HG02852 (cell line): Measurements from ENCODE around the gene CPLX1.
"Not testable (repeated sequence)": the region's sequence is repeated elsewhere in the genome, so short reads cannot be mapped to it uniquely, and the experiment has no call there.

Source experiments
- ATAC-seq: cut with Tn5 transposase; IDR thresholded peaks from one replicate; pipeline ENCODE4 v1.9.1; 2021; ENCODE audit warnings: mild to moderate bottlenecking, moderate library complexity; ENCODE audit not compliant: unreplicated experiment

Gene CPLX1

DNA sequence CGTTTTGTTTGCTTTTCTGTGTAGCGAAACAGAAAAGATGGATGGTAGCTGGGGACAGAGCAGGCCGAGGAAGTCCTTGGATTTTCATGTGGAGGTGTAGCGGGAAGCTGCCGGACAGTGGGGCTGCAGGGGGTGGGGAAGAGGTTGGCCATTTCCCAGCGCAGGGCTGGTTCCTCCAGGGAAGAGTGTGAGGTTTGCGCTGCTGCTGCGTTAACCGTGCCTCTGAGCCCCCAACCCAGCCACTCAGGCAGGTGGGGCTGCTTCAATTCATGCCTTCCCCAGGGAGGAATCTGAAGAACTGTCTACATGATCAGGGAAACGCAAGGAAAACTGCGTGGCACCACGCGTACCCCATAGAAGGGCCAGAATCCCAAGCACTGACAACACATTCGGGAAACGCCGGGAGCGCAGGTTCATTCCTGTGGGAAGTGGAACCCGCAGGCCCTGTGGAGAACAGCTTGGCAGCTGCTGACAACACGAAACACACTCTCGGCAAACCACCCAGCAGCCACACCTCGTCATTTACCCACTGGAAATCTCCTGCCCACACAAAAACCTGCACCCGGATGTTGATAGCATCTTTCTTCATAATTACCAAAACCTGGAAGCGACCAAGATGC lies 62.6 kb downstream of the CPLX1 start:
- ATAC-seq, result no peak

DNA sequence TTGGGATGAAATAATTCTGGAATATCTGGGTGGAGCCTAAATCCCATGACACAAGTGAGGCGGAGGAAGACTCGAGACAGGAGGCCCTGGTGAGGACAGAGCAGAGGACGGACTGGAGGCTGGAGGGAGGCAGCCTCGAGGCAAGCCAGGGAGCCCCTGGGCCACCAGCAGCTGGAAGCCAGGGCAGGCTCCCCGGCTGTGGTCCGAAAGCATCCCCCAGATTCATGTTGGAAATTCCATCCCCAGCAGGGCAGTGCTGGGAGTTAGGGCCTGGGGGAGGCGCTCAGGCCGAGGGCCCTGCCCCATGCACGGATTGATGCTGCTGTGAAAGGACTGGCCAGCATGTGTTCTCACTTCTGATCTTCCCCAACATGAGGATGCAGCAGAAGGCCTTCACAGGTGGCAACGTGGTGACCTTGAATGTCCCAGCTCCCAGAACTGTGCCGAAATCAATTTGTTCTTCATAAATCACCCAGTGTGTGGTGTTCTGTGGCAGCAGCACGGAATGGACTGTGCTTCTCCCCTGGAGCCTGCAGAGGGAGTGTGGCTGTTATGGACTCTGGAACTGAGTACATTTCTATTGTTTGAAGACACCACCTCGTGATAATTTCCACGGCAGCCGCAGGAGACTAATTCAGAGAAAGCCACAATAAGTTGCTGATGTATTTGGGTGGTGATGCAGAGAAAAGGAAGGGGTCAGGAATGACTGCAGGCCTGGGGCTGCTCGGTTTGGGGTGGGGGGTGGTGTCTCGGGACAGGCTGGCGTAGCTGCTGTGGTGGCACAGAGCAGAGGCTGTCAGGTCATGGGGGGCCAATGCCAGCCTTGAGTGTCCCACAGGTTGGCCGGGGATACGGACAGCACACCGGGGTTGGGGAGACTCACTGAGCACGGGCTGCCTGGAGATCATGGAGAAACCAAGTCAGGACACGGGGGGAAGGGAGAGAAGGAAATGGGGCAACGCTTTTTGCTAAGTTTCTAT lies 63.4 kb downstream of the CPLX1 start:
- ATAC-seq, result no peak

DNA sequence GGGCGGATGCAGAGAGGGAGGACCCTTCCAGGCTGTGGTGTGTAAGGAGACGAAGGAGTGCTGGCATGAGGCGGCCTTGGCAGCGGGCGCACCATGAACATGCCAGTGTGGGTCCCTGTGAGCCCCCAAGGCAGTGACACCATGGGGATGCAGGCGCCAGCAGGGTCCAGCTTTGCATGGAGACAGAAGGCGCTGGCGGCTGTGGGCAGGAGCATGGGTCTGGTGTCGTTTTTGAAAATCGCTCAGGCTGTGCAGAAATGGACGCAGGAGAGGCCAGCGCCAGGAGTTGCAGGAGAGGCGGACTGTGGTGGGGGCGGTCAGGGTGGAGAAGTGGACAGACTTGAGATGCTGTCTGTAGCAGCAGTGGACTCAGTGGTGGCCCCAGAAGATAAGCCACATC lies 64.2 kb downstream of the CPLX1 start:
- no peak for ATAC-seq

DNA sequence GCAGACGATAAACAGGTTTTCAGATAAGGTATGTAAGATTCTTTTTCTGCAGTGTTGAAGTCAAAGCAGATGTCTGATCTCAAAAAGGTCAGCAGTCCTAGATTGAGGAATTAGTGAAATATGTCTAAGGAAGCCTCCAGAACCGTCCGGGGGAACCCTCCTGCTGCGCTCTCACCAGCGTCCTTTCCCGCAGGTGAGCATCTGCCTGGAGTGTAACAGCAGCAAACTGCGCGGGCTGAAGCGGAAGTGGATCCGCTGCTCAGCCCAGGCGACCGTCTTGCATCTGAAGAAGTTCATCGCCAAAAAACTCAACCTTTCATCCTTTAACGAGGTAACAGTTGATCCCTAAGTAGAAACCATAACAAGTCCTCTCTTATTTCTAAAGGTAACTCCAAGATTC lies 64.8 kb downstream of the CPLX1 start:
- ATAC-seq, result no peak

DNA sequence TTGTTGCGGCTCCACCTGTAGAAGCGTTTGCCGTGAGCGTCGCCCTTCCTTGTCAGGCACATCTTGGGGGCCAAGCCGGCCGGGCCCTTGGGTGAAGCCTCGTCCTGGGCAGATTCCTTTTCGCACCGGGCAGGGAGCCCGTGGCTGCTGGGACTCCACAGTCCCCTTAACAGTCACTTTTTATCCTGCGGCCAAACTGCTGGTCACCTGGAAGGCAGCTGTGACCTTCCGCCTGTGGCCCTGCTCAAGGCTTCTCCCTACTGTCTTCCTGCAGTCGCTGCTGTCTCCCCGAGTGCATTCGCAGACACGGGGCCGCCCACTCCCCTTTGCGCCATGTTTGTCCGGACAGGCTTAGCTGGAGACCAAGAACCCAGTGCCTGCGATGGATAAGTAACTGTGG lies 65.3 kb downstream of the CPLX1 start:
- ATAC-seq, result no peak

DNA sequence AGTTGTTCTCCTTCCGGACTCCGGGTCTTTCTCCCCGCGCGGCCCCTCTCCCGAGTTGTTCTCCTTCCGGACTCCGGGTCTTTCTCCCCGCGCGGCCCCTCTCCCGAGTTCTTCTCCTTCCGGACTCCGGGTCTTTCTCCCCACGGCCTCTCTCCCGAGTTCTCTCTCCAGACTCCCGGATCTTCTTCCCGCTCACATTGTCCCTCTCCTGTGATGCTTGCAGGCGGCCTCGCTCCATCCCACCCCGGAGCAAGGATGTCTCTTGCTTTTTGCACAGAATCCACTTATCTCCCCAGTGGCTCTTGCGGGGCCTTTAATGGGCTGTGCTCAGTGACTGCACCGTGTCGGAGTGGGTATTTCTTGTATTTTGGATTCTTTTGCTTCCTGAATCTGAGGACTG lies 66.1 kb downstream of the CPLX1 start:
- ATAC-seq, result not testable (repeated sequence)

DNA sequence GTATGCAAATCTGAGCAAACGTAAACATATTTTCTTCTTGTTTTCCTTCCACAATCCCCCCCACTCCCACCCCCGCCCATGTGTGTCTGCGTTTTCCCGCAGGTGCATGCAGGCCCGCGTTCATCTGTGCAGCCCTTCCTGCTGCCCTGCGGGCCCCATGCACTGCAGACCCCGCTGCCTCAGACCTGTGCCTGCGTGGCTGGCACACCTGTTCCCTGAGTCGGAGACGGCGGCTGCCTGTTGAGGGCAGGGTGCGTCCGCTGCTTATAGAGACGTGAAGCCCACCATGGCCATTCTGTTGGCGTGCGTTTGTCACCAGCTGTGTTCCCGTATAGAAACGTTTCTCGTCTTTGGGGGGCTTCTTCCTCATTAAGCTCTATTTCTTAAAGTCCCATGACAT lies 68.8 kb downstream of the CPLX1 start:
- no peak for ATAC-seq

DNA sequence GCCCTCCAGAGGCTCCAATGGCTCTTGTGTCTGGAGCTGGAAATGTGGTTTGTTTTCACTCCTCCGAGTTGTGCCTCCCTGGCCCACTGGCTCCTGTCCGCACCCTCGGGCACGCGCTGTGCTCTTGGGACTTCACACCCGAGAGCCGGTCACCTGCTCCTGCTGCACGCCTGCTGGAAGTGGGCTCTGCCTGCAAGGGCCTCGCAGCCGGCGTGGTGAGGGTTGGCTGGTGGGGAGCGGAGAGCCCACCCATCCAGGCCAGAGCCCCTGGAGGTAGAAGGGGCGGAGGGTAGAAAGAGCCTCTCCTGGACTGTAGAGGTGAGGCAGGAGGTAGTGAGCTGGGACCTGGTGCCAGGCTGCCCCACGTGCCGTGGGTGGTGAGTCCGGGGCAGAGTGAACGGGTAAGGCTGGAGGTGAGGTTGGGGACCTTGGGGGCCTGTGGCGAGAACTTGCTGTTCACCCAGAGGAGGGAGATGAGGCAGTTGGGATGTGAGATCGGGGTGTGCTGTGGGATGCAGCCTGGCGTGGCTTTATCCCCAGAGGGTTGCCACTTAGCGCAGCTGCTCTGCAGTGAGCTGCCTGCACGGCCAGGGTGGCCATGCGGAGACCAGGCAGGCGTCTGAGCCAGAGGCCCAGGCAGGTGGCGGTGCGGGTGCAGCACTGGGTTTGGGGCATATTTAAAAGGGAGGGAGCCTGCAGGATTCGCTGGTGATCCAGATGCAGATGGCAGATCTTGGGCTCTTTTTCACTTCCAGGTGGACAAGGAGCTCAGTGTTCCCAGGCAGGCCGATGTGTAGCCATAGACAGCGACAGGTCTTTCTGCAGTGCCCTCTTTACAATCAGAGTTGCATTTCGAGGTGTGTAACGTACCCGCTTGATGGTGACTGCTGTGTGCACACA lies 71.5 kb downstream of the CPLX1 start:
- no peak for ATAC-seq

DNA sequence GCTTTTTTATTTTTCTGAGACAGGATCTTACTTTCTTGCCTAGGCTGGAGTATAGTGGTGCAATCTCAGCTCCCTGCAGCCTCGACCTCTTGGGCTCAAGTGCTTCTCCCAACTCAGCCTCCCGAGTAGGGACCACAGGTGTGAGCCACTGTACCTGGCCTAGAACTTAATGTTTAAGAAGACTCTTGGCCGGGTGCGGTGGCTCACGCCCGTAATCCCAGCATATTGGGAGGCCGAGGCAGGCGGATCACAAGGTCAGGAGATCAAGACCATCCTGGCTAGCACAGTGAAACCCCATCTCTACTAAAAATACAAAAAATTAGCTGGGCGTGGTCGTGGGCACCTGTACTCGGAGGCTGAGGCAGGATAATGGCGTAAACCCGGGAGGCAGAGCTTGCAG lies 72.7 kb downstream of the CPLX1 start:
- not testable (repeated sequence) for ATAC-seq

DNA sequence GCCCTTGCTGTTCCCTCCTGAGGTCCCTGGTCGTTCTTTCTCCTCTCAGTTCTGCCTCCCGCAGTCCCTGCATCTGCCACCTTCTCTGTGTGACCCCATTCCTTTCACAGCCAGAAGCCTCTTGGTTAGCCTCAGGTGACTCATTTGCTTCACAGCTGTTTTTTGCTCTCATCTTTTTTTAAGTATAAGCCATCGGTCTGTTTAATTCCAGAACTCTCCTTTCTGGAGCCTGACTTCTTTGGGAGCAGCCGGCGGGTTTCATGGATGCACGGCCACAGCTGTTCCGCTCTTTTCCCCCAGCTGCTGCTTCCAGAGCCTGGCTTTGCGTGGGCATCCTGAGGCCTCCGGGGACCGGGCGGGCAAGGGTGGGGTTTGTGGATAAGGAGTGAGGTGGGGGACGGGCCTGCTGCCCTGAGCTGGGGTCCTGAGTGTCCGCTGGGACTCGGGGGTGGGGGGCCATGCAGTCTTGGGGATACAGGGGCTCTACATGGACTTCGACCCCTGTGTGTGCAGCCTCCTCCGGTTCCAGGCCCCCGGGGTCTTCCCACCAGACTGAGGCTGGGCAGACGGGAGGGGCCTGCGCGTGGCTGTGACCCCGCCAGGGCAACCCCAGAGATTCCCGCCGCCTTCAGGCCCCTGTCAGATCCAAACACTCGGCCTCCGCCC lies 73.6 kb downstream of the CPLX1 start:
- ATAC-seq, result no peak

DNA sequence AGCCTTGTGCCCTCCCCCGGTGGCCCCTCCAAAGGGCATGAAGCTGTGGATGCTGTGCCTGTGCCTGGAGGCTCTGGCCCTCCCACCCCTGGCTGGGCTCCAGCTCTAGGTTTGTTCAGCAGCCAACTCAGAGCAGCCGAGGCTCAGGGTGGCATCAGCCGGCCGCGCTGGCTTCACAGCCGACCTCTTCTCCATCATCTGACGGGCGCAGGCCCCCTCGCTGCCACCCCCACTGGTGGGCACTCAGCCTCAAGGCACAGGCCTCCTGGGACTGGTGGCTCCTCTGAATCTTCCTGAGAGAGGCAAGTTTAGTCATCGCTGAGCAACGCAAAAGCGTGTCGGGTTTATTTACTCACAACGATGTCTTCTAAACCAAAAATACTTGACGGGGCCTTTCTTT lies 74.3 kb downstream of the CPLX1 start:
- no peak for ATAC-seq

DNA sequence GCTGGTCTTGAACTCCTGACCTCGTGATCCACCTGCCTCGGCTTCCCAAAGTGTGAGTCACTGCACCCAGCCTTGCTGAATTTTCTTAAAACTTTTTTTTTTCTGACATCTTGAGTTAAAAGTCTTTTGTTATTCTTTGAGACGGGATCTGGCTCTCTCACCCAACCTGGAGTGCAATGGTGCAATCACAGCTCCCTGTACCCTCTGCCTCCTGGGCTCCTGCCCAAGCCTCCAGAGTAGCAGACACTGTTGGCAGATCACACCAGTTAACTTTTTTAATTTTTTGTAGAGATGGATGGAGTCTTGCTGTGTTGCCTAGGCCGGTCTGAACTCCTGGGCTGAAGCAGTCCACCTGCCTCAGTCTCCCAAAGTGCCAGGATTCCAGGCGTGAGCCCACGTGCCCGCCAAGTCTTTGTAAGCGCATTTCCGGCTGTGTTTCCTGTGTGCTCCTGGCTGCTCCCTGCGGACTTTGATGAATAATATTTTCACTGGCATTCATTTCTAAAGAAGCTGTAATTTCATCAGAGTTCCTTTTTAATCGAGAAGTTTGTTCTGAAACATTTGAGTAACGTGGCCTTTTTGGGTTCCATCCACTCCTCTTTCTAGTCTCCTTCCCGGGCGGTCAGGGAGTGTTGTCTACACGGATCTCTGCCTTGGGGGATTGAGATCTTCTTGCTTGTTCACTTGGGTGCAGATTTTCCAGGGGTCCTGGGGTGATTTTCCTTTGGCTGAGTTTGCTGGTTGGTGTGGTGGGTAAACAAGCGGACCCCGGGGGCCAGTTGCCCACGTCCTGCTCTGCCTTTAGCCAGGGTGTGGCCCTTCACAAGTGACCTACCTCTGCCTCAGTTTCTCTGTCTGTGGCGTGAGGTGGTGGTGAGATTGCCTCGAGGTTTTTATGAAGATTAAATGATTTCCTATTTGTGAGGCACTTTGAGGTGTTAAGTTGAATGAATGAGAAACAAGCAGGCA lies 75.9 kb downstream of the CPLX1 start:
- ATAC-seq, result no peak

DNA sequence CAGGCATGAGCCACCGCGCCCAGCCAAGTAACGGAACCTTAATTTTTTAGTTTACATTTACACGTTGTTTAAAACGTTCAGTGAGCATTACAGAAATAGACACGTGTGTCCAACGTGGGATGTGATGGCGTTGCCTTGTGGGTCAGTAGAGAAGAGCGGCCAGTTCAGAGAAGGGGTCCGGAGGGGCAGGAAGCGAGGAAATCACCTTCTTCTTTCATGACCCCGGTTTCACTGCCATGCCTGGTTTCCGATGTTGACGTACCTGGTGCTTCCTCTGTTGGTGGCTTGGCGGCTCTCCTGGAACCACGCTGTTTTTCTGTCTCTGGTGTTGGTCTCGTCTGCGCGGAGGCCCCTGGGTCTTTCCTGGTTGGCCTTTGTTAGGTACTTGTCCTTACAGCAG lies 77.5 kb downstream of the CPLX1 start:
- ATAC-seq, result no peak

DNA sequence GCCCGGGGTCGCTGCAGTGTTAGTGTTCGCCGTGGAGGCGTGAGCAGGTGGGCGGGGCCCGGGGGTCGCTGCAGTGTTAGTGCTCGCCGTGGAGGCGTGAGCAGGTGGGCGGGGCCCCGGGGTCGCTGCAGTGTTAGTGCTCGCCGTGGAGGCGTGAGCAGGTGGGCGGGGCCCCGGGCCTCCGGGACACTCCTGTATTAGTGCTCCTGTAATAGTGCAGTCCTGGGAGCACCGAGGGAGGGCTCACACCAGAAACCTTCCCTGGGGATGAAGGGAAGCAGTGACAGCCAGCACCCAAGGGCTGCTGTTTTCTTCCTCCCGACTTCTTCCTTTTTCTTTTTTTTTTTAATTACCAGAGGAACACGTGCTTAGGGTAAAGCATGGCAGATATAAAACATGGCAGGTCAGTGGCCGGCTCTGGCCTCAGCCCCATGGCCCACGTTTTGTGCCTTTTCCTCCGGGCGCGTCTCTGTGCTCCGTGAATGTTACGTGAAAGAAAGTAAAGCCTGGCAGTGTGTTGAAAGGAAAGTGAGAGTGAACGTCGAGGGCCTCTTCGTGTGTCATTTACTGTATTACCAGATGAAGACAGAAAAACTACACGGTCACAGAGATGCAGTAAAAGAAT lies 78.3 kb downstream of the CPLX1 start:
- ATAC-seq, result no peak

DNA sequence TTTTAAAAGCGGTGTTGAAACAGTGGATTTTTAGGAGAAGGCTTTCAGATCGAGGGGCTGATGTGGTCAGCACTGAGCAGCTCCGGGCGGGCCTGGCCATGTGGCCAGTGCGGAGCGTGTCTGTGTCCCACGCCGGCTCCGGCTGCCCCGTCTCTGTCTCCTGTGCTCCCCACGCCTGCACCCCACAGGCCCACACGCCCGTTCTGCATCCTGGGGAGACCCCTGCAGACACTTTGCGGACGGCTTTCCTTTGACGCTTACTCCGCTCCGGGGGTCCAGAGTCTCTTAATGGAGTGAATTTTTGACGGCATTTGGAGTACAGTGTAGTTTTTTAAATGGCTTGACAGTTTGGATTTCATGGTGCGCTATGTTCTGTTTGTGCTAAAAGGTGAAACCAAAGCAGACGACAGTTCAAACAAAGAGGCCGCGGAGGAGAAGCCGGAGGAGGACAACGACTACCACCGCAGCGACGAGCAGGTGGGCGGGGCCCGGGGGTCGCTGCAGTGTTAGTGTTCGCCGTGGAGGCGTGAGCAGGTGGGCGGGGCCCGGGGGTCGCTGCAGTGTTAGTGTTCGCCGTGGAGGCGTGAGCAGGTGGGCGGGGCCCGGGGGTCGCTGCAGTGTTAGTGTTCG lies 81.6 kb downstream of the CPLX1 start:
- ATAC-seq, result no peak

DNA sequence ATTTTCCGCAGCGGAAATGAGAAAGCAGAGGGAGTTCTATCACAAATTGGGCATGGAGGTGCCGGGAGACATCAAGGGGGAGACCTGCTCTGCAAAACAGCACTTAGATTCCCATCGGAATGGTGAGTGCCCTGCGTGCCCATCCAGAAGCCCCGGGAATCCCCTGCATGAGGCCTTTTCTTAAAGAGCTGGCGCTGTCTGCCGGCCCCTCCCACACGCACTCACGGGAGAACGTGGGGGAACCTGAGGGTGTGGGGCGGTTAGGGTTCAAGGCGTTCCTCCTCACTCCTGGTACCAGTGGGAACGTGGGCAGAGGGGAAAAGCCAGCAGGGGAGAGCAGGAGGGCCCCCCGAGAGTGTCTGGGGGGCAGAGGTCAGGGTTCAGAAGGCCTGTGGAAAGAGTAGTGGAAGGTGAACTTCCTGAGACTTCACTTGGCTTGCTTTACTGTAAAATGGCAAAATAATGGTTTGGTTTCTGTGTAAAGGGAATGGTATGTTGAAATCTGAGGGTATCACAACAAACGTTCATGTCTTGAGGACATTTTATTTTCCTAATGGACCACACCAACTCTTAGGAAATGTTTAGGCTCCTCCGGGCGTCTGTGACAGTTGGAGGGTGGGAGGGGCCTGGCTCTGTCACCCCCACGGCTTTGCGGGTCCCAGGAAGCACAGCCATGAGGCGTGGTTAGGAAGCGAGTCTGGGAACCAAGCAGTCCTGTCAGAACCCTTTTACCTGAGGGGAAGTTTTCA lies 82.3 kb downstream of the CPLX1 start:
- no peak for ATAC-seq

DNA sequence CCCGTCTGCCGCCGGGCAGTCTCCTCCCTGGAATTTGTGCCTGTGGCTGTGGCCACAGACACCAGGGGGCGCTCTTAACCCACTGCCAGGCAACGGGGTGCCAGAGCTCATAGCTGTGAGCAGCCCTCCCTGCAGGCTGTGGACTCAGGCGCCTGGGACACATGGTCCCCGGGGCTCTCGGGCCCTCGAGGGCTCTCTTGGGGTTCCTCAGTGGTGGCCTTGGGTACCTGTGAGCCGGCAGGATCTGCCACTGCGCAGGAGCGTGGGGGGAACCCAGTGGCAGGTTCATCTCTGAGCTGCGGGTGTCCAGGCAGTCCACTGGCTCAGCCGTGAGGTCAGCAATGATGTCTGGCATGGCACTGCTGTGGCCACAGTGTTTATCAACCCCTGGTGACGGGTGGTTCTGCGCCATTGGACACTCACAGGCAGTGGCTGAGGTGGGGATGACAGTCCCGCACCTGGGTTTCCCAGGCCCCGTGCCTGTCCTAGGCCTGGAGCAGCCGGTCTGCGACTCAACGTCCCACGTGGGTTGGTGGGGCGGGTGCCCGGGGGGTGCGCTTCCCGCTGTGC lies 83.1 kb downstream of the CPLX1 start:
- no peak for ATAC-seq
